Testis (tissue), 3 donors: ENCODE data around the gene CDKN1C. TPM values are rescaled to one million over a fixed set of nuclear protein-coding genes. Genes with fewer than 3 reads are reported as not detected.

Source experiments
- DNase-seq: peaks from one replicate; pipeline ENCODE4 v3.0.0-alpha.2; 2019
- H3K27ac ChIP-seq, 2 donors: fragments of 200-600 bp; sonication (generic); one replicate each; pipeline ENCODE4 v1.5.1; 2019
- H3K27me3 ChIP-seq: fragments of 200-600 bp; sonication (generic); one replicate; pipeline ENCODE4 v1.5.1; 2019
- H3K36me3 ChIP-seq: fragments of 200-600 bp; sonication (generic); one replicate; pipeline ENCODE4 v1.5.1; 2017; ENCODE audit warnings: low read depth; ENCODE audit errors: missing control alignments
- H3K4me1 ChIP-seq: fragments of 200-600 bp; sonication (generic); one replicate; pipeline ENCODE4 v1.5.1; 2019
- H3K4me3 ChIP-seq, 2 donors: fragments of 200-600 bp; sonication (generic); one replicate each; pipeline ENCODE4 v1.5.1; 2017 to 2019
- H3K9me3 ChIP-seq: fragments of 200-600 bp; sonication (generic); one replicate; pipeline ENCODE4 v1.5.1; 2017
- CTCF ChIP-seq, 3 experiments: fragments of 450-650 bp in 2 of 3; fragments of 200-600 bp in 1 of 3; sonication (generic) in 1 of 3; IDR thresholded peaks; one replicate each; pipeline ENCODE4 v1.5.1; 2016 to 2019; ENCODE audit warnings: antibody characterized with exemption in 3 of 3, mild to moderate bottlenecking in 2 of 3, moderate library complexity in 1 of 3
- POLR2A ChIP-seq: fragments of 450-650 bp; IDR thresholded peaks from one replicate; pipeline ENCODE4 v1.6.1; 2017; ENCODE audit warnings: antibody characterized with exemption, mild to moderate bottlenecking, moderate library complexity
- WGBS, 2 donors: methylation state at CpG; one replicate each; pipeline ENCODE4 v1.1.5; 2018; 5-methylcytosine and 5-hydroxymethylcytosine counted together
- intact Hi-C: fragments of 100-400 bp; cut with DNase I; formaldehyde crosslinking; loops from one replicate; pipeline ENCODE4 v1.15.1; 2023; ENCODE audit warnings: low total_unique reads
- polyA plus RNA-seq: library from polyadenylated mRNA; stranded (reverse); fragments of 350-450 nt; fragmentation: Illumina TruSeq; extraction: RNeasy Lipid Tissue Mini Kit (QIAGEN cat#74804); gene quantifications from one replicate; pipeline ENCODE4 v1.2.3, GENCODE V29; 2014; ENCODE audit warnings: low read depth, low replicate concordance; ENCODE audit not compliant: insufficient read depth
- total RNA-seq, 2 donors: library from RNA; depleted of rRNA; stranded (reverse); fragments of >200 nt; gene quantifications; one replicate each; pipeline ENCODE4 v1.2.3, GENCODE V29; 2016

Gene CDKN1C
- total and polyA plus RNA-seq, 3 donors from 2014 or later = 15.2 to 34.9 (median 24.3) TPM

- Histone ChIP-seq H3K27me3 (no peaks in the 10 kb centered on the region), H3K36me3 (no peaks in the 10 kb centered on the region), H3K4me3 (peak overlapping the region; percentile 49 to 77), H3K27ac (peak overlapping the region; percentile 42 to 68), H3K4me1 (peaks cover 16% of the 10 kb centered on the region), H3K9me3 (no peaks in the 10 kb centered on the region)
- intact Hi-C loops = no loop called here
- DNase-seq = no peak
- WGBS, 2 donors = 67 to 75% methylated on average over 14 to 16 of the region's 16 CpGs
- TF ChIP-seq POLR2A = no peak
- no peak for TF ChIP-seq CTCF (IDR thresholded peaks at IDR 0.05)
Measured at GRCh38 chr11:2901196-2901796, 15.7 kb upstream of the CDKN1C start.

GRCh38 chr11:2899080-2899783 lies 13.7 kb upstream of the CDKN1C start:
- H3K27me3 ChIP-seq = no peaks in the 10 kb centered on the region
- H3K9me3 ChIP-seq = no peaks in the 10 kb centered on the region
- no peak for DNase-seq
- H3K36me3 ChIP-seq = no peaks in the 10 kb centered on the region
- TF ChIP-seq POLR2A = no peak
- TF ChIP-seq CTCF (IDR thresholded peaks at IDR 0.05) = no peak
- peaks cover 16% of the 10 kb centered on the region for H3K4me1 ChIP-seq
- peak overlapping the region; percentile 44 to 53 for H3K27ac ChIP-seq
- H3K4me3 ChIP-seq = no peak overlapping the region
- intact Hi-C loops = loop anchor here (10.0 kb wide), 1 partner anchor 474 kb away; no protein-coding TSS in a partner anchor
- 77 to 88% methylated on average over 13 of the region's 13 CpGs for WGBS, 2 donors

GRCh38 chr11:2898366-2899079 lies 12.9 kb upstream of the CDKN1C start:
- Histone ChIP-seq H3K4me1 (peaks cover 16% of the 10 kb centered on the region), H3K36me3 (no peaks in the 10 kb centered on the region), H3K4me3 (no peak overlapping the region), H3K27me3 (no peaks in the 10 kb centered on the region), H3K9me3 (no peaks in the 10 kb centered on the region), H3K27ac (peak overlapping the region in 1 of 2 donors; percentile 44)
- peak; percentile 47 for DNase-seq
- TF ChIP-seq POLR2A (no peak), CTCF (IDR thresholded peaks at IDR 0.05) (no peak)
- WGBS, 2 donors = 60 to 77% methylated on average over 10 to 12 of the region's 12 CpGs
- intact Hi-C loops = loop anchor here (10.0 kb wide), 1 partner anchor 474 kb away; no protein-coding TSS in a partner anchor

- DNase-seq = no peak
- H3K9me3 ChIP-seq = no peaks in the 10 kb centered on the region
- H3K4me3 ChIP-seq = no peak overlapping the region
- no peak overlapping the region for H3K27ac ChIP-seq
- 96% methylated on average over 6 of the region's 6 CpGs; no CpG with 5 or more reads in 1 of the 2 donors for WGBS, 2 donors
- peaks cover 11% of the 10 kb centered on the region for H3K4me1 ChIP-seq
- no peaks in the 10 kb centered on the region for H3K36me3 ChIP-seq
- TF ChIP-seq POLR2A = no peak
- TF ChIP-seq CTCF (IDR thresholded peaks at IDR 0.05) = no peak
- intact Hi-C loops = loop anchor here (10.0 kb wide), 1 partner anchor 472 kb away; no protein-coding TSS in a partner anchor
- H3K27me3 ChIP-seq = no peaks in the 10 kb centered on the region
Measured at GRCh38 chr11:2897048-2897447, 11.5 kb upstream of the CDKN1C start.
